NCI-H510A treated with DMSO at 0.1 percent for 48 hours (cell line): Measurements from ENCODE around the gene NLRP4.

Experiments
- DNase-seq: peaks from one replicate; lab custom pipeline; 2025; lab: John Stamatoyannopoulos, UW

Gene NLRP4

GRCh38 chr19:55836340-55836739, at the start of gene NLRP4:
NLRP4 (plus strand) TSS chr19:55836540; CDS start chr19:55852081, 15,541 bp downstream.
- DNase-seq: no peak

- DNase-seq: no peak
These were observed 41.3 kb upstream of the NLRP4 start for GRCh38 chr19:55795021-55795420.

GRCh38 chr19:55801416-55801815, 34.9 kb upstream of the NLRP4 start:
- no peak for DNase-seq

- no peak for DNase-seq
These were observed 34.1 kb upstream of the NLRP4 start for GRCh38 chr19:55802281-55802680.

GRCh38 chr19:55809381-55810058, 26.8 kb upstream of the NLRP4 start:
- DNase-seq: peak; percentile 5

- no peak for DNase-seq
These were observed 25.0 kb upstream of the NLRP4 start for GRCh38 chr19:55811340-55811739.

GRCh38 chr19:55812449-55812848, 23.9 kb upstream of the NLRP4 start:
- DNase-seq: no peak

- DNase-seq: no peak
These were observed 22.4 kb upstream of the NLRP4 start for GRCh38 chr19:55813906-55814305.

GRCh38 chr19:55820037-55820436, 16.3 kb upstream of the NLRP4 start:
- no peak for DNase-seq

GRCh38 chr19:55830656-55831055, 5.7 kb upstream of the NLRP4 start:
- no peak for DNase-seq

GRCh38 chr19:55831846-55832245, 4.5 kb upstream of the NLRP4 start, which contains the start of gene NLRP11:
NLRP11 (minus strand) TSS chr19:55831999; CDS start chr19:55818174, 13,825 bp downstream.
- no peak for DNase-seq

GRCh38 chr19:55832676-55833075, 3.7 kb upstream of the NLRP4 start:
- no peak for DNase-seq

GRCh38 chr19:55838251-55838650, 1.9 kb downstream of the NLRP4 start:
- no peak for DNase-seq

GRCh38 chr19:55838906-55839305, 2.6 kb downstream of the NLRP4 start:
- DNase-seq: no peak

GRCh38 chr19:55855160-55855559, 18.8 kb downstream of the NLRP4 start:
- no peak for DNase-seq

GRCh38 chr19:55857149-55857548, 20.8 kb downstream of the NLRP4 start:
- DNase-seq: no peak

GRCh38 chr19:55857974-55858373, 21.6 kb downstream of the NLRP4 start:
- DNase-seq: no peak

GRCh38 chr19:55858401-55858800, 22.1 kb downstream of the NLRP4 start:
- DNase-seq: no peak

- no peak for DNase-seq
These were observed 22.6 kb downstream of the NLRP4 start for GRCh38 chr19:55858969-55859368.

- DNase-seq: no peak
These were observed 30.2 kb downstream of the NLRP4 start for GRCh38 chr19:55866521-55866920.

- DNase-seq: no peak
These were observed 30.8 kb downstream of the NLRP4 start for GRCh38 chr19:55867101-55867500.

- DNase-seq: no peak
These were observed 34.4 kb downstream of the NLRP4 start for GRCh38 chr19:55870736-55871135.

GRCh38 chr19:55877211-55877610, 40.9 kb downstream of the NLRP4 start:
- DNase-seq: no peak

GRCh38 chr19:55882626-55883025, 46.3 kb downstream of the NLRP4 start:
- no peak for DNase-seq
